HG03103 (cell line): Measurements from ENCODE around the gene FOCAD.

ENCODE experiments used
- ATAC-seq: cut with Tn5 transposase; IDR thresholded peaks from one replicate; pipeline ENCODE4 v1.9.1; 2021; ENCODE audit warnings: low read depth; ENCODE audit not compliant: unreplicated experiment

Gene FOCAD

GRCh38 chr9:20725675-20726074 is 41.6 kb downstream of the FOCAD start:
- ATAC-seq: no peak

GRCh38 chr9:20726144-20726543 is 42.1 kb downstream of the FOCAD start:
- ATAC-seq: no peak

GRCh38 chr9:20728493-20729220 is 44.6 kb downstream of the FOCAD start:
- ATAC-seq: no peak

GRCh38 chr9:20729523-20729922 is 45.5 kb downstream of the FOCAD start:
- ATAC-seq: no peak

- no peak for ATAC-seq
Observed at GRCh38 chr9:20732118-20732517, 48.1 kb downstream of the FOCAD start.

- no peak for ATAC-seq
Observed at GRCh38 chr9:20734275-20734674, 50.2 kb downstream of the FOCAD start.

GRCh38 chr9:20740304-20740703 is 56.2 kb downstream of the FOCAD start:
- ATAC-seq: no peak

GRCh38 chr9:20740929-20741582 is 57.0 kb downstream of the FOCAD start:
- ATAC-seq: no peak

- ATAC-seq: no peak
Observed at GRCh38 chr9:20742833-20743232, 58.8 kb downstream of the FOCAD start.

GRCh38 chr9:20744036-20744630 is 60.1 kb downstream of the FOCAD start:
- ATAC-seq: no peak

GRCh38 chr9:20746967-20747366 is 62.9 kb downstream of the FOCAD start:
- no peak for ATAC-seq

GRCh38 chr9:20749496-20750198 is 65.6 kb downstream of the FOCAD start:
- no peak for ATAC-seq

- ATAC-seq: no peak
Observed at GRCh38 chr9:20753761-20754160, 69.7 kb downstream of the FOCAD start.

- no peak for ATAC-seq
Observed at GRCh38 chr9:20754556-20754955, 70.5 kb downstream of the FOCAD start.

GRCh38 chr9:20760246-20760891 is 76.3 kb downstream of the FOCAD start:
- no peak for ATAC-seq

GRCh38 chr9:20770947-20771346 is 86.9 kb downstream of the FOCAD start:
- ATAC-seq: no peak

GRCh38 chr9:20771729-20772128 is 87.7 kb downstream of the FOCAD start:
- ATAC-seq: no peak

- no peak for ATAC-seq
Observed at GRCh38 chr9:20775683-20776082, 91.6 kb downstream of the FOCAD start.

- ATAC-seq: no peak
Observed at GRCh38 chr9:20781092-20781491, 97.0 kb downstream of the FOCAD start.

- ATAC-seq: no peak
Observed at GRCh38 chr9:20782289-20782688, 98.2 kb downstream of the FOCAD start.
